ENCODE results near the gene CAPN10.

- TF ChIP-seq REST (IDR thresholded peaks at IDR 0.05; ENCODE audit: insufficient replicate concordance, low read depth) (no peak), CTCF (IDR thresholded peaks at IDR 0.05; ENCODE audit: insufficient read depth, low read length) (no peak), GABPA (IDR thresholded peaks at IDR 0.05; ENCODE audit: low read depth) (no peak), SPI1 (IDR thresholded peaks at IDR 0.05; ENCODE audit: borderline replicate concordance, low read depth) (no peak), POLR2AphosphoS5 (IDR thresholded peaks at IDR 0.05; ENCODE audit: low read depth) (no peak)
Observed at GRCh38 chr2:240569998-240570530, 16.5 kb upstream of the CAPN10 start.

Data from HL-60 (cell line).